Pancreas (tissue), 10 donors: ENCODE measurements around the gene KIAA0319L. TPM values are rescaled to one million over a fixed set of nuclear protein-coding genes. Genes with fewer than 3 reads are reported as not detected.

Experiments
- ATAC-seq, 4 donors: fragments of 200-7000 bp; cut with Tn5 transposase; one replicate each; pipeline versions ENCODE4 v1.8.0 to v1.9.1; 2020; ENCODE audit warnings: mild to moderate bottlenecking in 4 of 4, moderate library complexity in 4 of 4
- DNase-seq, 6 donors: peaks; one replicate each; pipeline ENCODE4 v3.0.0-alpha.2; 2020
- FAIRE-seq: peaks from 2 replicates; lab custom pipeline; 2012; peaks lifted over from hg19 to GRCh38; lab: Jason Lieb, UNC
- H3K27ac ChIP-seq, 4 donors: fragments of 200-600 bp; sonication (generic); 1 replicate in 3 of 4; 2 replicates in 1 of 4; pipeline versions ENCODE4 v1.5.0 to v1.8.0; 2020
- H3K27me3 ChIP-seq, 4 donors: fragments of 200-600 bp; one replicate each; pipeline ENCODE4 v1.8.0; 2021
- H3K36me3 ChIP-seq, 3 donors: fragments of 200-600 bp; sonication (generic) in 1 of 3; one replicate each; pipeline versions ENCODE4 v1.5.0 to v1.8.0; 2020 to 2021
- H3K4me1 ChIP-seq, 3 donors: fragments of 200-600 bp; one replicate each; pipeline ENCODE4 v1.8.0; 2021
- H3K4me3 ChIP-seq, 4 donors: fragments of 200-600 bp; sonication (generic) in 2 of 4; one replicate each; pipeline versions ENCODE4 v1.5.0 to v1.8.0; 2020 to 2021
- H3K9me3 ChIP-seq, 4 donors: fragments of 200-600 bp; one replicate each; pipeline ENCODE4 v1.8.0; 2021
- CTCF ChIP-seq, 4 donors: fragments of 200-600 bp; sonication (generic) in 3 of 4; IDR thresholded peaks; one replicate each; pipeline versions ENCODE4 v1.5.0 to v1.8.0; 2021; ENCODE audit warnings: antibody characterized with exemption in 4 of 4
- WGBS, 2 donors: extraction: QIAGEN DNeasy Blood & Tissue Kit; methylation state at CpG; one replicate each; pipeline ENCODE4 v1.1.7; 2013; 5-methylcytosine and 5-hydroxymethylcytosine counted together
- intact Hi-C, 3 donors: fragments of 100-400 bp; cut with DNase I; formaldehyde crosslinking; loops; one replicate each; pipeline versions ENCODE4 v1.11.1 to v1.14.2; 2022
- polyA plus RNA-seq, 2 donors: library from polyadenylated mRNA; stranded (reverse); fragments of 200-250 nt; gene quantifications; one replicate each; pipeline ENCODE4 v1.2.3, GENCODE V29; 2013
- total RNA-seq, 6 donors: library from RNA; stranded (reverse); fragmentation: NEBNext Ultra II Directional in 4 of 6; extraction: Animal tissue kit (Norgen Biotek cat#: 25700) in 4 of 6; gene quantifications; one replicate each; pipeline versions ENCODE4 v1.2.1 to v1.2.4, GENCODE V29; 2021 to 2023
- donor health status: healthy with polysubstance abuse.
- donor health status: DM: no; HTN: no; CAD: no; lungs with moderate emphysema.
- donor health status: DM: no; HTN: no; CAD: no.
- donor health status: control.
- donor health status: control.
- donor health status: Bipolar disorder and iron deficiency.
- donor health status: DM: yes; HTN: yes; CAD: no.
- donor health status: DM: no; HTN: no; CAD: no.
- donor health status: DM: no; HTN: no; CAD: no.
- donor health status: DM: yes; HTN: yes; CAD: no.

KIAA0319L gene
- total and polyA plus RNA-seq, 8 donors, result 22.9 to 50.8 (median 44.1) TPM

GRCh38 chr1:35447278-35447677 is 109.9 kb downstream of the KIAA0319L start:
- Histone ChIP-seq H3K4me1 (peaks cover 19 to 33% (median 20%) of the 10 kb centered on the region in 3 donors), H3K27me3 (no peaks in the 10 kb centered on the region), H3K27ac (no peak overlapping the region), H3K36me3 (peaks cover 0 to 51% (median 9%) of the 10 kb centered on the region in 3 donors), H3K9me3 (no peaks in the 10 kb centered on the region), H3K4me3 (no peak overlapping the region)
- no peak for DNase-seq
- no peak for TF ChIP-seq CTCF (IDR thresholded peaks at IDR 0.05)
- no peak for FAIRE-seq
- intact Hi-C loops, result loop anchor here in 1 of 3 donors (10.0 kb wide), 1 partner anchor 278 kb away; no protein-coding TSS in a partner anchor
- ATAC-seq, result no peak

- peaks cover 13 to 21% (median 14%) of the 10 kb centered on the region in 3 donors for H3K4me1 ChIP-seq
- H3K9me3 ChIP-seq, result no peaks in the 10 kb centered on the region
- FAIRE-seq (no peak), ATAC-seq (no peak), DNase-seq (no peak)
- H3K27ac ChIP-seq, result no peak overlapping the region
- no peak overlapping the region for H3K4me3 ChIP-seq
- peaks cover 0 to 64% (median 15%) of the 10 kb centered on the region in 3 donors for H3K36me3 ChIP-seq
- TF ChIP-seq CTCF (IDR thresholded peaks at IDR 0.05), result no peak
- no peaks in the 10 kb centered on the region for H3K27me3 ChIP-seq
- intact Hi-C loops, result loop anchor here in 1 of 3 donors (10.0 kb wide), 1 partner anchor 280 kb away; no protein-coding TSS in a partner anchor
Observed at GRCh38 chr1:35444519-35444774, 112.8 kb downstream of the KIAA0319L start.

GRCh38 chr1:35443768-35444518 is 113.3 kb downstream of the KIAA0319L start:
- Histone ChIP-seq H3K36me3 (peaks cover 3 to 61% (median 15%) of the 10 kb centered on the region in 3 donors), H3K27ac (no peak overlapping the region), H3K9me3 (no peaks in the 10 kb centered on the region), H3K4me3 (no peak overlapping the region), H3K27me3 (no peaks in the 10 kb centered on the region), H3K4me1 (peaks cover 8 to 16% (median 11%) of the 10 kb centered on the region in 3 donors)
- intact Hi-C loops, result loop anchor here in 1 of 3 donors (10.0 kb wide), 1 partner anchor 281 kb away; no protein-coding TSS in a partner anchor
- no peak for FAIRE-seq
- 87 to 92% methylated on average over 5 of the region's 5 CpGs for WGBS, 2 donors
- ATAC-seq, result no peak
- TF ChIP-seq CTCF (IDR thresholded peaks at IDR 0.05), result no peak
- no peak for DNase-seq

- ATAC-seq, result no peak
- Histone ChIP-seq H3K36me3 (peaks cover 3 to 61% (median 15%) of the 10 kb centered on the region in 3 donors), H3K4me1 (peaks cover 0 to 4% (median 4%) of the 10 kb centered on the region in 3 donors), H3K27me3 (no peaks in the 10 kb centered on the region), H3K9me3 (no peaks in the 10 kb centered on the region), H3K4me3 (no peak overlapping the region), H3K27ac (no peak overlapping the region)
- TF ChIP-seq CTCF (IDR thresholded peaks at IDR 0.05), result no peak
- DNase-seq, result no peak
- intact Hi-C loops, result loop anchor here in 1 of 3 donors (10.0 kb wide), 1 partner anchor 282 kb away; no protein-coding TSS in a partner anchor
- FAIRE-seq, result no peak
- WGBS, 2 donors, result 84 to 88% methylated on average over 4 of the region's 4 CpGs
Observed at GRCh38 chr1:35442734-35443133, 114.5 kb downstream of the KIAA0319L start.
